Activated T-cell treated with anti-CD3 and anti-CD28 coated beads, Interleukin-2, amount 50 U/mL, for 48 hours (primary cell): ENCODE results near the gene KIF21B.
"Not testable (repeated sequence)": the region's sequence is repeated elsewhere in the genome, so short reads cannot be mapped to it uniquely, and the experiment has no call there.

Experiments
- DNase-seq, 2 experiments: peaks; one replicate each; pipeline ENCODE4 v3.0.0-alpha.2; 2020

KIF21B gene

GRCh38 chr1:200969726-200970561 lies 53.6 kb downstream of the KIF21B start:
- peak in 1 of 2 experiments; percentile 36 for DNase-seq

- DNase-seq: no peak
Observed at GRCh38 chr1:200968469-200969410, 54.8 kb downstream of the KIF21B start.

- no peak for DNase-seq
Observed at GRCh38 chr1:200967693-200968468, 55.6 kb downstream of the KIF21B start.

- DNase-seq: no peak
Observed at GRCh38 chr1:200966934-200967333, 56.6 kb downstream of the KIF21B start.

- no peak for DNase-seq
Observed at GRCh38 chr1:200965111-200965805, 58.3 kb downstream of the KIF21B start.

- not testable (repeated sequence) for DNase-seq
Observed at GRCh38 chr1:200963888-200964287, 59.6 kb downstream of the KIF21B start.

- DNase-seq: no peak
Observed at GRCh38 chr1:200963076-200963475, 60.4 kb downstream of the KIF21B start.

- DNase-seq: no peak
Observed at GRCh38 chr1:200962631-200963030, 60.9 kb downstream of the KIF21B start.

- not testable (repeated sequence) for DNase-seq
Observed at GRCh38 chr1:200962151-200962550, 61.4 kb downstream of the KIF21B start.

- DNase-seq: no peak
Observed at GRCh38 chr1:200960948-200961340, 62.6 kb downstream of the KIF21B start.

GRCh38 chr1:200960236-200960947 lies 63.1 kb downstream of the KIF21B start:
- DNase-seq: no peak

GRCh38 chr1:200959411-200959921 lies 64.0 kb downstream of the KIF21B start:
- DNase-seq: no peak

- no peak for DNase-seq
Observed at GRCh38 chr1:200958597-200958996, 64.9 kb downstream of the KIF21B start.

GRCh38 chr1:200954434-200954833 lies 69.1 kb downstream of the KIF21B start:
- no peak for DNase-seq

- DNase-seq: no peak
Observed at GRCh38 chr1:200951016-200951415, 72.5 kb downstream of the KIF21B start.

- DNase-seq: no peak
Observed at GRCh38 chr1:200949626-200950025, 73.9 kb downstream of the KIF21B start.

- no peak for DNase-seq
Observed at GRCh38 chr1:200947059-200947566, 76.4 kb downstream of the KIF21B start.

GRCh38 chr1:200945111-200945510 lies 78.4 kb downstream of the KIF21B start:
- DNase-seq: no peak

GRCh38 chr1:200938955-200939354 lies 84.6 kb downstream of the KIF21B start:
- DNase-seq: no peak

- DNase-seq: not testable (repeated sequence)
Observed at GRCh38 chr1:200935286-200935962, 88.1 kb downstream of the KIF21B start.
